Activated CD8-positive, alpha-beta memory T cell treated with anti-CD3 and anti-CD28 coated beads, Interleukin-2, amount 50 U/mL, for 1 hour (primary cell): ENCODE results near the gene SPTBN2.

ENCODE experiments used
- DNase-seq: peaks from one replicate; pipeline ENCODE4 v3.0.0-alpha.2; 2020; ENCODE audit errors: extremely low read depth

The SPTBN2 gene

GRCh38 chr11:66639066-66639813 is 89.8 kb downstream of the SPTBN2 start:
- DNase-seq: no peak

- peak; percentile 96 for DNase-seq
Measured at GRCh38 chr11:66638177-66639065, 90.6 kb downstream of the SPTBN2 start, which contains the start of gene RBM4. TSS of gene RBM4 (plus strand) at chr11:66638703. CDS start at chr11:66639712, 1,009 bp downstream.

GRCh38 chr11:66637557-66638176 is 91.3 kb downstream of the SPTBN2 start:
- DNase-seq: no peak

- DNase-seq: no peak
Measured at GRCh38 chr11:66636411-66636810, 92.6 kb downstream of the SPTBN2 start.
